NCI-H2107 treated with DMSO at 0.1 percent for 48 hours (cell line): ENCODE results near the gene SUPT20HL1.

ENCODE experiments used
- DNase-seq: peaks from one replicate; lab custom pipeline; 2025; ENCODE audit not compliant: unreplicated experiment; lab: John Stamatoyannopoulos, UW

SUPT20HL1 gene

DNA sequence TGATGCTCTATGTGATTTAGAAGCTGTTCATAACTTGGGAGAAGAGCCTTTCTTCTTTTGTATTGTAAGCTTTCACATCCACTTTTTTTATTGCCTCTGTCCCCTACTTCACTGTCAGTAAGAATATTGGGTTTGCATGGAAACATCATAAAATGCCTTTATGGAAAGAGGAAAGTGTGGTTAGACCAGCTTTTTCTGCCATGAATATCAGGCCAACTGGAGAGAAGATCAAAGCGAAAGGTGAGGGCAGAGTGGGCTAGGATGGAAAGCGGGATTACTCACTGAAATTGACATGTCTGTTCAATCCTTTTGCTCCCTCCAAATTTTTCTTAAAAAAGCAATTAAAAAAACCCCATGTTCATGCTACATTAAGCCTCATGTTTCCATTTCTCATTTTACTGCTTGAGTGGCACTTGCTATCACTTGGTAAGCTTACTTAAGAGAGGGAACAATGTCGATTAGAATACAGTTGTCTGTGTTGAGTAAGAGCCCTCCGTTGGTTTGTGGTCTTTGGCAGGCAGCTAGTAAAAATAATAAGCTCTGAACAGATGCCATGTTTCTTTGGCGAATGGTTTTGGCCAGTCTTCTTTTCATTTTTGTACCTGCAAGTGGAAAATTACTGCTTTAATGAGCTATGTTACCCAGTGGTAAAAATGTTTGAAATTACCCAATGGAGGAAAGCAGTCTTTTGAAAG is 35.9 kb downstream of the SUPT20HL1 start:
- peak; percentile 84 for DNase-seq

- no peak for DNase-seq
Measured at GRCh38 chrX:24396931-24397279, 36.5 kb downstream of the SUPT20HL1 start.

- DNase-seq, result peak; percentile 63
Measured at GRCh38 chrX:24398766-24399165, 38.3 kb downstream of the SUPT20HL1 start.

DNA sequence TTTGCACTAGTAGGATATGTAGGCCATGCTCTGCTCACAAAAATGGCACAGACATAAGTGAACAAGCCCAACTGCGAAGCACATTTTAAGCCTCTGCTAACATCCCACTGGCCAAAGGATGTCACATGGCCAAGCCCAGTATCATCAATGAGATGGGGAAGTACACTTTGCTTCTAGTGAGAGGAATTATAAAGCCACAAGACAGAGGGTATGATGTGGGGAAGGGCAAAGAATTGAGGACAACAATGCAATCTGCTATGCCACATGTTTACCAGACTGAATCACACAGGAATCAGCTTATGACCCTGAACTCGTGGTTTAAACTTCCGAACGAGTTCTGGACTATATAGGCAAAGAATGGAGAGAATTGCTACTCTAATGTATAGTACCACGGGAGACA is 39.1 kb downstream of the SUPT20HL1 start:
- no peak for DNase-seq

DNA sequence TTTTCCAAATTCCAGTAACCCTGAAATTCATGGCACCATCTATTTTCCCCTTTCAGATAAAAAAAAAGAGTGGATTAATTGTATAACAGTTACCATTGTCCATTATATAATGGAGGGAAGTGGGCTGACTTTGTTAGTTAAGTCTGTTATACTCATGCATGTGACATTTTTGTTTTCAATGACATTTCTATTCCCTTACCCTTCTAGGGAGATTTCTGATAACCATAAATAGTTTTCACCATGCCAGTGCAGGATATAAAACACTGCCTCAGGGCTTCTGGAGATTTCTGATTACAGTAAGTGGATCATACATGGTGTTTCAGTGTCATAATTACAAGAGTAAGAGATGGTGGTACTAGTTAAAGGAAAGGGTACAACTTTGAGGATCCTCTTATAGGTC is 45.5 kb downstream of the SUPT20HL1 start:
- DNase-seq, result no peak
